Smooth muscle cell (in vitro differentiated cells): ENCODE results near the gene RIPK3. TPM values are rescaled to one million over a fixed set of nuclear protein-coding genes. Genes with fewer than 3 reads are reported as not detected.

Experiments used
- DNase-seq: peaks from one replicate; lab custom pipeline; 2025; ENCODE audit not compliant: unreplicated experiment; lab: John Stamatoyannopoulos, UW
- H2AFZ ChIP-seq: fragments of 200-600 bp; sonication (generic); 2 replicates; pipeline ENCODE4 v1.6.0; 2016; ENCODE audit warnings: antibody characterized with exemption, low read depth, mild to moderate bottlenecking
- H3F3A ChIP-seq: fragments of 200-600 bp; sonication (generic); 2 replicates; pipeline ENCODE4 v1.6.0; 2017; ENCODE audit warnings: antibody characterized with exemption, low read depth
- H3K27ac ChIP-seq: fragments of 200-600 bp; sonication (generic); 2 replicates; pipeline ENCODE4 v1.5.1; 2016; ENCODE audit warnings: low read depth, mild to moderate bottlenecking
- H3K27me3 ChIP-seq: fragments of 200-600 bp; sonication (generic); 2 replicates; pipeline ENCODE4 v1.6.1; 2016; ENCODE audit warnings: low read depth, mild to moderate bottlenecking
- H3K36me3 ChIP-seq: fragments of 200-600 bp; sonication (generic); 2 replicates; pipeline ENCODE4 v1.5.1; 2016; ENCODE audit warnings: low read depth
- H3K4me1 ChIP-seq: fragments of 200-600 bp; sonication (generic); 2 replicates; pipeline ENCODE4 v1.5.1; 2016; ENCODE audit warnings: low read depth
- H3K4me2 ChIP-seq: fragments of 200-600 bp; sonication (generic); 2 replicates; pipeline ENCODE4 v1.6.0; 2016; ENCODE audit warnings: mild to moderate bottlenecking
- H3K4me3 ChIP-seq: fragments of 200-600 bp; sonication (generic); 2 replicates; pipeline ENCODE4 v1.5.1; 2016; ENCODE audit warnings: mild to moderate bottlenecking
- H3K79me2 ChIP-seq: fragments of 200-600 bp; sonication (generic); 2 replicates; pipeline ENCODE4 v1.6.0; 2016; ENCODE audit warnings: low read depth, mild to moderate bottlenecking
- H3K9ac ChIP-seq: fragments of 200-600 bp; sonication (generic); 2 replicates; pipeline ENCODE4 v1.6.0; 2016; ENCODE audit warnings: low read depth
- H3K9me3 ChIP-seq: fragments of 200-600 bp; sonication (generic); replicated peaks from 2 replicates; pipeline ENCODE4 v1.5.1; 2016; ENCODE audit warnings: low read depth
- H4K20me1 ChIP-seq: fragments of 200-600 bp; sonication (generic); 2 replicates; pipeline ENCODE4 v1.6.0; 2016; ENCODE audit warnings: low read depth
- CTCF ChIP-seq: fragments of 200-600 bp; sonication (generic); IDR thresholded peaks from 2 replicates; pipeline ENCODE4 v1.5.1; 2017; ENCODE audit warnings: borderline replicate concordance, mild to moderate bottlenecking, antibody characterized with exemption; ENCODE audit not compliant: insufficient read depth, poor library complexity, severe bottlenecking
- WGBS: methylation state at CpG from one replicate; pipeline ENCODE4 v1.1.7; 2016; ENCODE audit warnings: low lambda C conversion rate; 5-methylcytosine and 5-hydroxymethylcytosine counted together
- polyA plus RNA-seq: library from polyadenylated mRNA; unstranded; fragments of >200 nt; fragmentation: Nextera tagmentation; extraction: Ambion mirVana; gene quantifications from 2 replicates; pipeline ENCODE4 v1.2.1, GENCODE V29; 2016
- total RNA-seq: library from RNA; depleted of rRNA; stranded (reverse); fragments of >200 nt; gene quantifications from 2 replicates; pipeline ENCODE4 v1.2.3, GENCODE V29; 2014

The RIPK3 gene
- total and polyA plus RNA-seq, 2 experiments from 2014 or later, result 1.3 TPM; not detected in 1

- no peaks in the 10 kb centered on the region for H3K4me1 ChIP-seq
- no peak for TF ChIP-seq CTCF
- H3K27ac ChIP-seq, result no peak overlapping the region
- no peaks in the 10 kb centered on the region for H3K9me3 ChIP-seq
- H3K4me2 ChIP-seq, result no peak overlapping the region
- no peaks in the 10 kb centered on the region for H3K27me3 ChIP-seq
- no peak for DNase-seq
- H3F3A ChIP-seq, result no peaks in the 10 kb centered on the region
- H3K79me2 ChIP-seq, result no peaks in the 10 kb centered on the region
- H3K36me3 ChIP-seq, result no peaks in the 10 kb centered on the region
- H4K20me1 ChIP-seq, result no peaks in the 10 kb centered on the region
- H3K9ac ChIP-seq, result no peak overlapping the region
- no peak overlapping the region for H2AFZ ChIP-seq
- no peak overlapping the region for H3K4me3 ChIP-seq
- WGBS, result 70% methylated on average over 3 of the region's 3 CpGs
These were observed 16.4 kb downstream of the RIPK3 start for GRCh38 chr14:24323341-24323740.

- no peaks in the 10 kb centered on the region for H3K36me3 ChIP-seq
- WGBS, result 92% methylated on average over 10 of the region's 10 CpGs
- no peaks in the 10 kb centered on the region for H3K9me3 ChIP-seq
- H3K9ac ChIP-seq, result no peak overlapping the region
- no peak overlapping the region for H2AFZ ChIP-seq
- no peaks in the 10 kb centered on the region for H3K27me3 ChIP-seq
- no peaks in the 10 kb centered on the region for H4K20me1 ChIP-seq
- no peak overlapping the region for H3K4me3 ChIP-seq
- DNase-seq, result no peak
- H3K79me2 ChIP-seq, result no peaks in the 10 kb centered on the region
- TF ChIP-seq CTCF, result no peak
- H3F3A ChIP-seq, result no peaks in the 10 kb centered on the region
- H3K27ac ChIP-seq, result no peak overlapping the region
- no peak overlapping the region for H3K4me2 ChIP-seq
- H3K4me1 ChIP-seq, result no peaks in the 10 kb centered on the region
These were observed 17.1 kb downstream of the RIPK3 start for GRCh38 chr14:24322672-24323071.

- Histone ChIP-seq H3K4me3 (no peak overlapping the region), H4K20me1 (no peaks in the 10 kb centered on the region), H3F3A (no peaks in the 10 kb centered on the region), H3K79me2 (no peaks in the 10 kb centered on the region), H3K27me3 (no peaks in the 10 kb centered on the region), H3K27ac (no peak overlapping the region), H2AFZ (no peak overlapping the region), H3K4me1 (no peaks in the 10 kb centered on the region), H3K9me3 (no peaks in the 10 kb centered on the region), H3K9ac (no peak overlapping the region), H3K4me2 (no peak overlapping the region), H3K36me3 (no peaks in the 10 kb centered on the region)
- WGBS, result 73% methylated on average over 14 of the region's 14 CpGs
- TF ChIP-seq CTCF, result no peak
- no peak for DNase-seq
These were observed 18.4 kb downstream of the RIPK3 start for GRCh38 chr14:24321212-24321975.
